Skin of body (tissue), 2 donors: ENCODE data around the gene C12orf60. TPM values are rescaled to one million over a fixed set of nuclear protein-coding genes. Genes with fewer than 3 reads are reported as not detected.

Experiments used
- DNase-seq: peaks from one replicate; lab custom pipeline; 2025; lab: John Stamatoyannopoulos, UW
- total RNA-seq: library from RNA; depleted of rRNA; stranded (reverse); fragments of >200 nt; gene quantifications from one replicate; pipeline ENCODE4 v1.2.3, GENCODE V29; 2014

The C12orf60 gene
- total RNA-seq, 1 donor from 2014 or later: 1.4 TPM

DNA sequence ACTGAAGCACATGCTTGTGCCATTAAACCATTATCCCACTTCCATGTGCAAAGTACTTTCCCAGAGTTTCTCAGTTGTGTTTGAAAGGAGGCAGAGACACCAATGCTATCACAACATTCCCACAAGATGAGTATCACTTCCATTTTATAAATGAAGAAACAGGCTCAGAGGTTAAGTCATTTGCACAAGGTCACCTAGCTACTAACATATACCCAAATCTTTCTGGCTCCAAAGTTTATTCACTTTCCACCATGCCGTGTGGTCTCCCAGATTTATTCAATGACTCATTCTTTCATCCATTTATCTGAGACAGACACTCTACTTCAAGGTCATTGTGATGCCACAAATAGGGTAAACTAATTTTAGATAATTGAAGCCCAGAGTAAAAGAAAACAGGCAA is 30.5 kb downstream of the C12orf60 start:
- no peak for DNase-seq

DNA sequence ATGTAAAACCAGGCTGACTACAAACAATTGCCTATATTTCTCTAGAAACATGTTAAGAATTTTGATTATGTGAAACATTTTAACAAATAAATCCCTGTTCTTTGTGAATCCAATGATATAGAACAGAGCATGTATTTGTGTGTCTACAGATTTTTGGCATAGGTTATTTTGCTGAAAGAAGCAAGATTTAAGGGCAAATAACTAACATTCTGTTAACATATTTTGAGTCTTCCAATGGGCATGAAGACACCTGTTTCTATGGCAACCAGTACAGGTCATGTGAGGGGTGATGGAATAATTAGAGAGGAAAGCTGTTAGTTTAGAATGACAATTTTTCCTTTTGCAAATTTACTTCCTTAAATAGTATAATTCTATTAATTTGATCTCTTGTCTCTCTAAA is 31.0 kb downstream of the C12orf60 start:
- no peak for DNase-seq

DNA sequence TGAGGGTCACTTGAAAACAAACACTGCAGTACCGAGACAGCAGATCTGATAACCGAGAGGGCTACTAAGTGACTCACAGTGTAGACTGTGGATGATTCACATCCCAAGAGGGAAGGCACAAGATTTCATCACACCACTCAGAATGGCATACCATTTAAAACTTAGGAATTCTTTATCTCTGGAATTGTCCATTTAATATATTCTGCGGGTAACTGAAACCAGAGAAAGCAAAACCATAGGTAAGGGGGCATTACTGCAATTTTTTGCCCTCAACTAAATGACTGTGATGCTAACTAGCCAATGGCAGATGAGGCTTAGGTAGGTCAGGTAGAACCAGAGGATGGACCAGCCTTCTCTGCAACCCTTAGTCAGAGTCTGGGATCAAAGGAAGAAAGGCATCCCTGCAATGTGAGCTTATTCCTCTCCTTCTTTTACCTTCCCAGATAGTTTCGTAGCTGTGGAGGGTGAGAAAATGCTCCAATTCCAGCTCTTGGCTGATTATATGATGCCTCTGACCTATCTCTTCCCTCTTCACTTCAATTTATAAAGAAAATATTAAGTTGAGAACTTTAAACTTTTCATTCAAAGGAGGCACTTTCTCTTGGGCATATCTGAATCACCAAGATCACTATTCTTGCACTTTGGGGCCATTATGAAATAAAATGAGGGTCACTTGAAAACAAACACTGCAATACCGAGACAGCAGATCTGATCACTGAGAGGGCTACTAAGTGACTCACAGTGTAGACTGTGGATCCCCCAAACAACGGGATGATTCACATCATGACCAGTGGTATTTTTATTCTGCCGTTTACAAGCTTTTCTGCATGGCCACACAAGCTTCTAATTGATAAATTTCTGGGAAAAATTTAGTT is 33.1 kb downstream of the C12orf60 start:
- no peak for DNase-seq

DNA sequence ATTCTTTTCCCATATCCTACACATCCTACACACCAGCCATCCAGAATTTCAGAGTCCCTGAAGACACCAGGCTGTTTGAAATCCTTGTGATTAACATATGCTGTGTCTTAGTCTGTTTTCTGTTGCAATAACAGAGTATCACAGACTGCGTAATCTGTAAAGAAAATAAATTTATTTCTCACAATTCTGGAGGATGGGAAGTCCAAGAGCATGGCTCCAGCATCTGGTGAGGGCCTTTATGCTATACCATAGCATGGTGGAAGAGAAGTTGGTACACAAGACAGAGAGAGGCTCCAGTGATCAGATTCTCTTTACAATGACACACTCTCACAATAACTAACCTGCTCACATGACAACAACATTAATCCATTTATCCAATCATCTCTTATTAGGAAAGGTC is 35.8 kb downstream of the C12orf60 start:
- no peak for DNase-seq

DNA sequence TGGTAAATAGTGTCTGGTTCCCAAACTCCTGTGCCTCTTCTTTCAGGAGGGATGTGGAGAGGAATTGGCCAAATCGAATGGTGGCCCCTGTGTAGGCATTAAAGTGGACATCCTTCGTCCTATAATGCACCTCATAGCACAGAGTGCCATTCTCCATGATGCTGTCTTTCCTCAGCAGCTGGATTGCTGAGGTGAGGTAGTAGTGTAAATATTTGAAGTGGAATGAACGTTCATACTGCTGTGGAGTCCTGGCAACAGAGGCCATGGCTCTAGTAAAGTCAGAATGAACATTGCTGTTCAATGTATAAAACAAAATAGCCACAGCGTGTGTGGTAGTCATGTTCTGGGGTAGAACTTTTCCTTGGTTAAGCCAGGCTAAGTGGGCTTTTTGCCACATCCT is 37.1 kb downstream of the C12orf60 start:
- no peak for DNase-seq

DNA sequence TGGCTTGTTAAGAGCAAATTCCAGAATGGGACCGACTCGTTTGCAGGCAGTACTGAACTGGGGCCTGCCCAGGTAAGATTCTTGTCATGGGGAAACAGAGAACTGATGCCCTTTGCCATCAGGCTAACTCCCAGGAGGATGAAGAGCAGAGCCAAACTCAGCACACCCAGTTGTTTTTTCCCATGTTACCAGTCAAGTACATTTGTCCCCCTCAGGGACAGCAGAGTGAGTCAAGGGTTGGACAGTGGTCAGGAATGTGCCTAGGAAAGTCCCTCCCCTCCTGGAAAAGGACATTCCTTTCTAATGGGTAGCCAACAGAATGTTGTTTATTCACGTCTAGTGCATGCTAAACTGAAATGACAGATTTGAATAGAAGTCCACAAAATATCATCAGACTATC is 38.3 kb downstream of the C12orf60 start:
- DNase-seq: peak; percentile 29

DNA sequence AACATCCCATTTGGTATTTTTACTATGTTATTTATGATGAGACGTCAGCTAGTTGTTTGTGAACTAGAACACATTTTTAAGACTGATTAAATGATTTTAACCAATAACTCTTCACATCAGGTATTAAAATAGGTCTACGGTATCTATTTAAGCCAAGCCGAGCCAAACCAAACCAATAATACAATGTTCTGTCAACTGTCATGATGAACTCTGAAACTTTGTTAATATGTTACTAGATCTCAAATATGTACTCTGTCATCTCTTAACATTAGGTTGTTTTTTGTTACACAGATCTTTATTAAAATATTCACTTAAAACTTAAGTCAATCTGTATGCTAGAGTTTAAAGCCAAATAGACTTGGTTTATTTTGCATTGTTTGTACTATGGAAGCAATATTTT is 38.8 kb downstream of the C12orf60 start:
- no peak for DNase-seq

DNA sequence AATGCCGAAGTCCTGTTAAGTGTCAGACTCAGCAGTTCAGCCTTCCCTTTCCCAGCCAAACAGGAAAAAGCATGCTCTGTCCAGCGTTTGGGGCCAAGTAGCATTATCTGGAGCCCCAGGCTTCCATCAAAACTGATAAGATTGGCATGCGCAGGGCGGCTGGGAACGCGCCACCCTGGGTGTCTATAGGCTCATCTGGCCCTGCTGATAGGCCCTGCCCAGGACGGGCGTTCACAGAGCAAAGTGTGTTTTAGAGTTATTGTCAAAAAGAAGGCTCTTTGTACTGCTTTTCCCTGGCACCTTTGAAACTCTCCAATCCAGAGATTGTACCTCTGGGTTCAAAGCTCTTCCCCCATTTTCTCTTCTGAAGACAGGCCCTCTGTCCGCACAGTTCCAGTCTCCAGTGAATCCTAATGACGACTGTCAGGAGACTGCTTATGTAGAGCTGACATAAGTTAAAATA is 40.0 kb downstream of the C12orf60 start, which contains the start of gene ART4:
ART4 (minus strand) TSS at position 102 of the 463 bp plus-strand sequence. CDS start 413 bp downstream, outside the sequence.
- DNase-seq: no peak

DNA sequence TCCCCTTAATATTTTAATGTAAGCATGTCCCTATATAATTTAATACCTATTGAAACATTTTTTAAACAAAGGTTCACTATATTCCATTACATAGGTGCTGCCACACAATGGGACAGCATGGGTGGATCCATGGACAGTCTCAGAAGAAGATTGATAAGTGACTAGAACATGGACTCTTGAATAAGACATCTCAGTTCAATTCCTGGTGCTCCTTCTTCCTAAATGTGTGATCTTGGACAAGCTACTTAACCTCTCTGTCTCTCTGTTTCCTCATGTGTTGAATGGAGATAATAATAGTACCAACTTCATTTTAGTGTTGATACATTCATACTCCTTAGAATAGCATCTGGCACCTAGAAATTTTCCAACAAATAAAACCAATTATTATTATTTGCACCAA is 40.9 kb downstream of the C12orf60 start:
- no peak for DNase-seq

DNA sequence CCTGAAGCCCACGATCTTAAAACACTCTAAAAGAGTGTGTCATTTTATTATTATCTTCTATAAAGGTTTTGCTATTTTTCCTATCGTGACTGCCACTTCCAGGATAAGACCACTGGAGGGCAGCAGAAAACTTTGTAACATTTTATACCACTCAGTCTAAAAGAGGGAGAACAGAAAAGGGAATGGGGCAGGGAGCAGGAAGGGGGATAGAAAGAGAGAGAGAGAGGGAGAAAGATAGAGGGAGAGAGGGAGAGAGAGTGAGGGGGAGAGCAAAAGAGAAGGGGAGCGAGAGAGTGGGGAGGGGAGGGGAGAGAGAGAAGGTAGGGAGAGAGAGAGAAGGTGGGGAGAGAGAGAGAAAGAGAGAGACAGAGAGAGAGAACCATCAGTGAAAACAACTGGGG is 41.9 kb downstream of the C12orf60 start:
- DNase-seq: peak; percentile 51

DNA sequence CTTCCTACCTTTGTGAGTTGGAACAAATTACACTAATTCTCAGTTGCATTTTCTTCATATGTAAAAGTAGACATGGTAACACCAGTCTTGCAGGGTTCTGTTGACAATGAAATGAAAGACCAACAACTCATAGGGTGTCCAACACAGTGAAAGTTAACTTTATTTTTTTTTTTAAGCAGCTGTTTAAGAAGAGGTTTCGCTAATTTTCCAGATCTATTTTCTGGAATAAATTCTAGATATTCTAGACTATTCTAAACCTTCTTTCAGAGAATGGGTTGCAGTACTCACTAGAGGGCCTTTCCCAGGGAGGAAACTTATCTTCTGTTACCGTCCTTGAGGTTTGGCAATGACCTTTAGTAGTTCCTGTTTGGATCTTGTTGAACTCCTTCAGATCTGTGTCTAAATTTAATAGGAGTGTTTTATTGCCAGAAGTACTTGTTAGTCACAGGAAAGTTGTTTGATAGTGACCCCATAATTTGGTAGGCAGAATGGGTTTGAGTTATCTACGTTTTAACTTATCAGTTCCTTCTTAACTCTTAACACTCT is 42.6 kb downstream of the C12orf60 start:
- no peak for DNase-seq

DNA sequence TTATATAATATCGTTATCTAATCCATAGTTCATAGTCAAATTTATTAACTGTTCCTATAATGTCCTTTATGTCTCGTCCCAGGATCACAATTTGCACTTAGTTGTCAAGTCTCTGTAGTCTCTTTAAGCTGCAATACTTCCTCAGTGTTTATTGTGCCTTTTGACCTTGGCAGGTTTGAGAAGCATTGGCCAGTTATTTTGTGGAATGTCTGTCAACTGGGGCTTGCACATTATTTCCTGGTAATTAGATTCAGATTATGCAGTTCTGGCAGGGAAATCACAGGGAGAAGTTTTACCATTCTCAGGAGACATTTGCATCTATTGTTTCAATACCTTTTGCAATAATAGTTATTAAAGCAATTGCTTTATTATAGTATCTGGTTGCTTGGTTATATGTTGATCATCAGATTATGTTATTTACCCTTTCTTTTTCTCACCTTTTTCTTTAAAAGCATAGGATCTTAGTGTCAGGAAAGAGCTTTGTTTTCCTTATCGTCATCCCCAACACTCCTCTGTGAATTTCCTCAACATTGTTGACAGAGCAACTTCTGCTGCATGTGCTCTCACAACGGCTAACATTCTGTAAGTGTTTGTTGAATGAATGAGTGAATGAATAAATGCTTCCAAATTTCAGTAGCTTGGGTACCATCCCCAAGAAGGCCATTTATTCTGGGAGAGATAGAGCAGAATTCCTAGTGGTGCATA is 43.6 kb downstream of the C12orf60 start:
- DNase-seq: no peak

DNA sequence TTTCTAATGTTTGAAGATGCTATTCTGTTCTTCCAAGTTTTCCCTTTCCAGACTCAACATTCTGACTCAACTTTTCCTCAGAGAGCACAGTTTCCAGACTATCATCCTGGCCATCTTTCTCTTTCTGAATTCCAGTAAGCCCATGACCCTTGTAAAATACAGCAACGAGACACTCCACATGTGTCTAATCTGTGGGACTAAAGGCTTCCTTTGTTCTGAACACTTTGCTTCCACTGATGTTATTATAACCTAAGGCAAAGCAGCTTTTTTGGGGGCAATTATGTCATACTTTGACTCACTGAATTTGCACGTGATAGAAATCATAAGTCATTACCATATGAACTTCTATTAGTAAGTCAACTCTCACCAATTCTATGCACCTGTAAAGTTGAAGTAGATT is 46.2 kb downstream of the C12orf60 start:
- peak; percentile 85 for DNase-seq

DNA sequence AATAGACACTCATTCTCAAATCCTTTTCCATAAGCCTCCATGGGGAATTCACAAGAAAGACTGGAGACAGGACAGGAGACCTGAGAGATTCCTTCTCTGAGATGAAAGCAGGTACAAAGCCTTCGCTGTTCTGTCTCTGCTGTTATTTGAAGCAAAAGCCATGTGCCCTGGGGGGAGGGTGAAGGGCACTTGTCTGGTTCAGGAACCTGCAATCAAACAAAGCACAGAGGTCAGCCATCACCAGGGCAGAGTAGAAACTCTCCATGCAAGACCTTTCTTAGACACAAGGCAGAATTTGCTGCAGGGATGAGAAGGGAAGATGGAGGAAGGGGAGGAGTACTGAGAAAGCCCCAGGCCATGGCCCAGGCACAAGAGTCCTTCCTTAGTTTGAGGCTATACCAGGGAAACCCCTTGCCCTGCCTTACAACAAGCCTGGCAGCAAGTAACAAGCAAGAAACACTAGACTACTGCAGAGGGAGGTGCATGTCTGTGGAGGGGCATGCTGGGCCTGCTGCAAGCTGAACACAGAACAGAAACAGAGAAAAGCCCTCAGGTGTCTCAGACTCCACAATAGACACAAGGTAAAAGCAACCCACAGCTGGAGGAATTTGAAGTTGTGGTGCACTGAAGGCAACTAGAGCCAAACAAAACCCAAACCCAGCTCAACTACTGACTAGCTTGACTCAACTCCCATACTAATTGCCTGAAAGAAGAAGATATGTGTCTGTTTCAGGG is 47.6 kb downstream of the C12orf60 start:
- DNase-seq: no peak

DNA sequence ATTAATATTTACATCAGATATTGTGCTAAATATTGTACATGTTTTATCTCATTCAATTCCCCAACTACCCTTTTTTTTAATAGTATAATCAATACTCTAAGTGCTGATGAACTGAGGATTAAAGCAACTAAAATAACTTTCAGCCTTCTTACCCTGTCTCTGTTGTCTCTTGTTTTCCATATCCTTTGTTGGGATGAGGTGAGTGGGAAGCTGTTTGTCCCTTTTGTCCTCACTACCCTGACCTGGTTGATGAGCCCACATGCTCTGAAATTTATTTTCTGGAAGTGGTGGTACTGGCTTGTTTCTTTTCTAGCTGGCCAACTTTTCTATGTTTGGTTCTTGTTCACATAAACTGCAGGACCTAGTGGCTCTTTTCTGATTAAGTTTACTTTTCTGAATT is 49.4 kb downstream of the C12orf60 start:
- no peak for DNase-seq

DNA sequence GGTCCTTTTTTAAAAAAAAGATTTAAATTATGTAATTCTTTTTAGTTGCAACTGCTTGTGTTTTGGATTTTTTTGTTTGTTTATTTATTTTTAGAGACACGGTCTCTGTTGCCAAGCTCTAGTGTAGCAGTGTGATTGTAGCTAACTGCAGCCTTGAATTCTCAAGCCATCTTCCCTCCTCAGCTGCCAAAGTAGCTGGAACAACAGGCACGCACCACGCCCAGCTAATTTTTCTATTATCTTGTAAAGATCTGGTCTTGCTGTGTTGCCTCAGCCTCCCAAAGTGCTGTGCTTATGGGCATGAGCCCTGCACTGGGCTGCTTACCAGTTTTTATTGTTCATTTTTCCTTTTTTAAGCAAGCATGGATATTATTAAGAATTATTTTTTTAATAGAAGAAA is 50.5 kb downstream of the C12orf60 start:
- peak; percentile 71 for DNase-seq

DNA sequence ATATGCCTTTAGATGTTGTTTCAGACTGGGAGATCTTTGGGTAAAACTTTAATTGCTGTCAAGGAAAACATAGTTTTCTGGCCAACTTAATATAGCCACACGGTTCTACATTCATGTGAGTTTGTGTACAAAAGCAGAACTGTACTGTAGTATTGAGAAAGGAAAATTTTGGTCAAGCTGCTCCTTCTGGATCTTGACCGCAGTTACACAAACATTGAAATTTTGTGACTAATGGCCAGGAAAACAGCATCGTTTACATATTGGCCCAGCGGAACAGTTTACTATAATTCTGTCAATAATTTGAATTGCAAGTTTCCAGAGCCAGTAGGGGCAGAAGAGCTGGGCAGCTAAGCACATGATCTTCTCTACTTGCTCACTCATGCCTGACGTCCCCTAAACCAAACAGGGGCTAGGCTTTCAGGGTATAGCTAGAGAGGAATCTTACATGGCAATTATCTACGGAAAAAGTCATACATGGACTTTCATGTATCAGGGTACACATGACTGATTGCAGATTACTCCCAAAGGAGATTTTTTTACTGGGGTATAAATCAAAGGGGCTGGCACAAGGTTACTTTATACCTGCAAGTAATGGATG is 51.2 kb downstream of the C12orf60 start:
- peak; percentile 73 for DNase-seq

DNA sequence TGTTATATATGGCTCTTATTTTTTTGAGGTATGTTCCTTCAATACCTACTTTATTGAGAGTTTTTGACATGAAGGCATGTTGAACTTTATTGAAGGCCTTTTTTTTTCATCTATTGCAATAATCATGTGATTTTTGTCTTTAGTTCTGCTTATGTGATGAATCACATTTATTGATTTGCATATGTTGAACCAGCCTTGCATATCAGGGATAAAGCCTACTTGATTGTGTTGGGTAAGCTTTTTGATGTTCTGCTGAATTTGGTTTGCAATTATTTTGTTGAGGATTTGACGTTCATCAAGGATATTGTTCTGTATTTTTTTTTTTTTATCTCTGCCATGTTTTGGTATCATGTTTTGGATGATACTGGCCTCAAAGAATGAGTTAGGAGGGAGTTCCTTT is 55.0 kb downstream of the C12orf60 start:
- no peak for DNase-seq

DNA sequence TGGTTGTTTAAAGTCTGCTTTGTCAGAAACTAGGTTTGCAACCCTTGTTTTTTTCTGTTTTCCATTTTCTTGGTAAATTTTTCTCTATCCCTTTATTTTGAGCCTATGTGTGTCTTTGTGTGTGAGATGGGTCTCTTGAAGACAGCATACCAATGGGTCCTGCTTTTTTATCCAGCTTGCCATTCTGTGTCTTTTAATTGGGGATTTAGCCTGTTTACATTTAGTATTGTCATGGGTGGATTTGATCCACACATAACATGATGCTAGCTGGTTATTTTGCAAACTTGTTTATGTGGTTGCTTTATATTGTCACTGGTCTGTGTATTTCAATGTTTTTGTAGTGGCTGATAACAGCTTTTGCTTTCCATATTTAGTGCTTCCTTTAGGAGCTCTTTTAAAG is 57.0 kb downstream of the C12orf60 start:
- no peak for DNase-seq

DNA sequence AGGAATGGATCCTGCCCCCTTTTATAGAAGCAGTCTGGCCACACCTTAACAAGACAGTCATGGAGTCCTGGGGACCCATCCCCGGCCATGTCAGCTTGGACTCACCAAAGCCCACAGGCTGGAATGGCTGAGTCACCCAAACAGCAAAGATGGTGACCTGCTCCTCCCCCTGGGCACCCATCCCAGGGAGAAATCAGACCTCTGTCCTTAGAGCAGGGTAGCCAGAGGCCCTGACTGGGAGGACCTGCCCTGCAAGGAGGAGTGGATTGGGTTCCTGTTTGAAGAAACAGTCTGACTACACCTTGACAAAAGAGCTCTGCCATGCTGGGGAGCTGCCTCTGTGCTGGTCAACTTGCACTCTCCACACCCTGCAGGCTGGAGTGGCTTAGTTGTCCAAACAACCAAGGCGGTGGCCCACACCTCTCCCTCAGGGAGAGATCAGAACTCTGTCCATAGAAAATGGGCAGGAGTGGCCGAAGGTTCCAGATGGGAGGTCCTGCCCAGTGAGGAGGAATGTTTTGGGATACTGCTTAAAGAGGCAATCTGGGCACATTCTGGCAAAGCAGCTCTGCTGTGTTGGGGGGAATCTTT is 65.5 kb downstream of the C12orf60 start:
- DNase-seq: no peak

DNA sequence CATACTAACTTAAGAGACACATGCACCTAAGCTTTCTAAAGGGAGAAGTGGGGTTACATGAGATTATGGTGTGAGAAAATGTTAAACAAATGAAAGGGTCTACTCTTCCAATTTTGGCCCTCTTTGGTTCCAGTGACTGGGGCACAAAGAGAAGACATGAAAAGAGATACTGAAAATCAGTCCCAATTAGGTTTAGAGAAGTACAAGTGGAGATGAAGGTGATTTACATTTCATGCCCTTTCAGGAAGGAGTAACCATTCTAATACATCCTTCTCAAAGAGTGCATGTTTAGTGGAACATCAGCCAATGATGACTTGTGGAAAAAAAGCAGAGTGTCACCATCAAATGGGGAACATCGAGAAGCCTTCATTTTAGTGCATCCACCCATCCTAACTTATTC is 67.8 kb downstream of the C12orf60 start:
- DNase-seq: no peak
